ENCODE results near the gene CCDC24. TPM values are rescaled to one million over a fixed set of nuclear protein-coding genes. Genes with fewer than 3 reads are reported as not detected.

The CCDC24 gene
- total and polyA plus RNA-seq, 2 donors (not counting 3 experiments of a cell fraction or from before 2014, with no cell fraction given) = 2.2 to 3.1 TPM

DNA sequence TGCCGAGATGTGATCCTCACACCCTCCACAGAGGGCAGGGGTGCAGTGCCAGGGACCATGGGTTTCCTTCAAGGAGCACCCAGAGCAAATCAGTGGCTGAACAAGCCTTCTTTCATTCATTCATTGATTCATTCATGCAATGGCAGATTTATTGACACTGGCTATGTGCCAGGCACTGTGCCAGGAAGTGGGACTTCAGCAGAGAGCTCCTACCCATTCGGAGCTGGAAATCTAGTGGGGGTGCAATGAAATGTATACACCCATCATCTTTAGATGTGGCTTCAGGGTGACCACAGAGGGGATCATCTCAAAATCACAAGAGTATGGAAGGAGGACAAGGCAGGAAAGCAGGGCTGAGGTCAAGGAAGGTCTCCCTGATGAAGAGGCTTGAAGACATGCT lies 21.0 kb downstream of the CCDC24 start:
- dilution Hi-C loops (cut with MboI; ENCODE audit: extremely low pct_ligation_motif_present, low sequenced_read_pairs) (no loop called here), intact Hi-C loops (cut with micrococcal nuclease) (no loop called here)
- no peak for FAIRE-seq
- ChIA-PET CTCF (interaction anchor here (1.0 to 1.6 kb wide), 2 partner anchors 12 to 249 kb away, joined by 3 to 4 read pairs; no protein-coding TSS in a partner anchor), POLR2A (no interaction called here)
- H3K79me2 ChIP-seq (ENCODE audit: control insufficient read depth, insufficient read depth, low read length) = no peaks in the 10 kb centered on the region
- H3K4me2 ChIP-seq (ENCODE audit: insufficient read depth, low read length) = no peak overlapping the region
- no peaks in the 10 kb centered on the region for H3K36me3 ChIP-seq (ENCODE audit: control insufficient read depth in 2 of 2, extremely low read depth in 1 of 2, insufficient read depth in 2 of 2, low read length in 2 of 2)
- TF ChIP-seq, protein P1, sequence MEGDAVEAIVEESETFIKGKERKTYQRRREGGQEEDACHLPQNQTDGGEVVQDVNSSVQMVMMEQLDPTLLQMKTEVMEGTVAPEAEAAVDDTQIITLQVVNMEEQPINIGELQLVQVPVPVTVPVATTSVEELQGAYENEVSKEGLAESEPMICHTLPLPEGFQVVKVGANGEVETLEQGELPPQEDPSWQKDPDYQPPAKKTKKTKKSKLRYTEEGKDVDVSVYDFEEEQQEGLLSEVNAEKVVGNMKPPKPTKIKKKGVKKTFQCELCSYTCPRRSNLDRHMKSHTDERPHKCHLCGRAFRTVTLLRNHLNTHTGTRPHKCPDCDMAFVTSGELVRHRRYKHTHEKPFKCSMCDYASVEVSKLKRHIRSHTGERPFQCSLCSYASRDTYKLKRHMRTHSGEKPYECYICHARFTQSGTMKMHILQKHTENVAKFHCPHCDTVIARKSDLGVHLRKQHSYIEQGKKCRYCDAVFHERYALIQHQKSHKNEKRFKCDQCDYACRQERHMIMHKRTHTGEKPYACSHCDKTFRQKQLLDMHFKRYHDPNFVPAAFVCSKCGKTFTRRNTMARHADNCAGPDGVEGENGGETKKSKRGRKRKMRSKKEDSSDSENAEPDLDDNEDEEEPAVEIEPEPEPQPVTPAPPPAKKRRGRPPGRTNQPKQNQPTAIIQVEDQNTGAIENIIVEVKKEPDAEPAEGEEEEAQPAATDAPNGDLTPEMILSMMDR (IDR thresholded peaks at IDR 0.05; ENCODE audit: extremely low read depth in 1 of 2, insufficient read depth in 1 of 2, low read depth in 1 of 2, low read length in 2 of 2) = no peak
- TF ChIP-seq, protein P2, sequence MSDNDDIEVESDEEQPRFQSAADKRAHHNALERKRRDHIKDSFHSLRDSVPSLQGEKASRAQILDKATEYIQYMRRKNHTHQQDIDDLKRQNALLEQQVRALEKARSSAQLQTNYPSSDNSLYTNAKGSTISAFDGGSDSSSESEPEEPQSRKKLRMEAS (IDR thresholded peaks at IDR 0.05; ENCODE audit: insufficient read depth, insufficient read length) = no peak
- TF ChIP-seq FOS (IDR thresholded peaks at IDR 0.05; ENCODE audit: borderline replicate concordance, insufficient read depth, low read length) (no peak), JUN (IDR thresholded peaks at IDR 0.05; ENCODE audit: borderline replicate concordance, insufficient read depth, insufficient read length, low read depth) (no peak), EZH2 (IDR thresholded peaks at IDR 0.05; ENCODE audit: borderline replicate concordance, low read depth, low read length, severe bottlenecking) (no peak), MYC (IDR thresholded peaks at IDR 0.05; ENCODE audit: low read depth, low read length) (no peak), POLR2AphosphoS5 (IDR thresholded peaks at IDR 0.05; ENCODE audit: insufficient read depth, low read depth, low read length) (no peak), GATA2 (IDR thresholded peaks at IDR 0.05; ENCODE audit: insufficient read depth, insufficient read length, low read depth, low read length) (no peak), POLR2A (IDR thresholded peaks at IDR 0.05; ENCODE audit: low read depth, low read length) (no peak)
- no peak overlapping the region for H3K9ac ChIP-seq (replicated peaks; ENCODE audit: extremely low read depth, insufficient read depth, low read length)
- BruUV-seq (replicated peaks) = no TSS peak
- H3K27ac ChIP-seq (ENCODE audit: insufficient read depth, low read depth, low read length) = no peak overlapping the region
- no peaks in the 10 kb centered on the region for H4K20me1 ChIP-seq (replicated peaks; ENCODE audit: control insufficient read depth, extremely low read depth, insufficient read depth, low read length)
- H3K27me3 ChIP-seq (ENCODE audit: control insufficient read depth in 2 of 2, insufficient read depth in 2 of 2, low read length in 2 of 2) = peaks cover 0 to 4% of the 10 kb centered on the region in 2 experiments
- no peak overlapping the region for H2AFZ ChIP-seq (ENCODE audit: low read depth, low read length)
- H3K9me3 ChIP-seq (replicated peaks; ENCODE audit: control insufficient read depth, insufficient read depth, low read length) = no peaks in the 10 kb centered on the region
- H3K4me3 ChIP-seq (replicated peaks in 1 of 3; ENCODE audit: insufficient read depth in 1 of 3, low read depth in 1 of 3, low read length in 3 of 3) = no peak overlapping the region
- H3K9me1 ChIP-seq (replicated peaks; ENCODE audit: control insufficient read depth, extremely low read depth, insufficient read depth, low read length) = no peaks in the 10 kb centered on the region
- H3K4me1 ChIP-seq (ENCODE audit: control insufficient read depth, extremely low read depth, insufficient read depth, low read length) = no peaks in the 10 kb centered on the region
- DNase-seq (ENCODE audit: low read depth, low spot score) = no peak

Data from endothelial cell of umbilical vein (primary cell).